Mesenchymal stem cell (in vitro differentiated cells and primary cell): ENCODE data around the gene LYPD3.
A peak's percentile ranks its signal among the peaks of the same experiment; 100 is the strongest.

Experiments
- DNase-seq: peaks from one replicate; pipeline ENCODE4 v3.0.0-alpha.2; 2013
- H2AFZ ChIP-seq: one replicate; pipeline ENCODE4 v1.6.1; 2013; ENCODE audit warnings: low read depth, mild to moderate bottlenecking, control low read depth, inconsistent platforms, low read length, moderate library complexity
- H2AK5ac ChIP-seq: 2 replicates; pipeline ENCODE4 v1.6.1; 2013; ENCODE audit warnings: low read length, moderate library complexity, mild to moderate bottlenecking, inconsistent platforms; ENCODE audit not compliant: severe bottlenecking
- H2BK120ac ChIP-seq: one replicate; pipeline ENCODE4 v1.6.1; 2013; ENCODE audit warnings: low read depth, mild to moderate bottlenecking, inconsistent platforms, low read length, moderate library complexity
- H2BK12ac ChIP-seq, 2 experiments: one replicate each; pipeline ENCODE4 v1.6.1; 2013; ENCODE audit warnings: inconsistent platforms in 2 of 2, low read length in 2 of 2, mild to moderate bottlenecking in 2 of 2, moderate library complexity in 2 of 2, control low read depth in 1 of 2
- H2BK15ac ChIP-seq: one replicate; pipeline ENCODE4 v1.6.1; 2013; ENCODE audit warnings: mild to moderate bottlenecking, low read depth, inconsistent platforms; ENCODE audit not compliant: poor library complexity, severe bottlenecking
- H2BK5ac ChIP-seq: 2 replicates; pipeline ENCODE4 v1.6.1; 2013; ENCODE audit warnings: low read depth, mild to moderate bottlenecking, low read length, control low read depth, inconsistent platforms; ENCODE audit not compliant: poor library complexity, severe bottlenecking
- H3K14ac ChIP-seq, 2 experiments: one replicate each; pipeline ENCODE4 v1.6.1; 2013; ENCODE audit warnings: inconsistent platforms in 2 of 2, low read length in 2 of 2, control low read depth in 1 of 2, mild to moderate bottlenecking in 1 of 2, moderate library complexity in 1 of 2
- H3K18ac ChIP-seq, 2 experiments: one replicate each; pipeline ENCODE4 v1.6.1; 2013; ENCODE audit warnings: inconsistent platforms in 2 of 2, low read length in 2 of 2, control low read depth in 1 of 2, low read depth in 1 of 2, mild to moderate bottlenecking in 1 of 2
- H3K23ac ChIP-seq, 2 experiments: one replicate each; pipeline ENCODE4 v1.6.1; 2013; ENCODE audit warnings: inconsistent platforms in 2 of 2, low read length in 2 of 2, mild to moderate bottlenecking in 2 of 2, moderate library complexity in 2 of 2, control low read depth in 1 of 2
- H3K27ac ChIP-seq: 2 replicates; pipeline ENCODE4 v1.5.1; 2013; ENCODE audit warnings: mild to moderate bottlenecking, moderate library complexity, low read length, control low read depth, inconsistent platforms; ENCODE audit not compliant: poor library complexity, severe bottlenecking
- H3K27me3 ChIP-seq, 2 experiments: 2 replicates each; pipeline versions ENCODE4 v1.6.1 to v1.7.0; 2013; ENCODE audit warnings: low read length in 2 of 2, mild to moderate bottlenecking in 2 of 2, moderate library complexity in 2 of 2, control low read depth in 1 of 2, inconsistent platforms in 1 of 2; ENCODE audit not compliant: control insufficient read depth in 1 of 2, insufficient read depth in 1 of 2
- H3K36me3 ChIP-seq, 2 experiments: 2 replicates each; pipeline versions ENCODE4 v1.6.1 to v1.7.0; 2013; ENCODE audit warnings: low read length in 2 of 2, control low read depth in 1 of 2, inconsistent platforms in 1 of 2, low read depth in 1 of 2, mild to moderate bottlenecking in 1 of 2; ENCODE audit not compliant: insufficient read depth in 2 of 2, control insufficient read depth in 1 of 2
- H3K4ac ChIP-seq, 2 experiments: one replicate each; pipeline ENCODE4 v1.6.1; 2013; ENCODE audit warnings: inconsistent platforms in 2 of 2, low read length in 2 of 2, mild to moderate bottlenecking in 2 of 2, moderate library complexity in 2 of 2, control low read depth in 1 of 2, low read depth in 1 of 2
- H3K4me1 ChIP-seq: 2 replicates; pipeline ENCODE4 v1.6.1; 2013; ENCODE audit warnings: low read depth, low read length, control low read depth; ENCODE audit not compliant: control insufficient read depth, insufficient read depth
- H3K4me2 ChIP-seq: 2 replicates; pipeline ENCODE4 v1.6.1; 2013; ENCODE audit warnings: low read length, mild to moderate bottlenecking, inconsistent platforms; ENCODE audit not compliant: poor library complexity, severe bottlenecking
- H3K4me3 ChIP-seq, 2 experiments: 2 replicates each; pipeline versions ENCODE4 v1.5.1 to v1.7.0; 2013; ENCODE audit warnings: low read length in 2 of 2, mild to moderate bottlenecking in 2 of 2, control low read depth in 1 of 2, low read depth in 1 of 2; ENCODE audit not compliant: insufficient read depth in 1 of 2
- H3K79me1 ChIP-seq: replicated peaks from 2 replicates; pipeline ENCODE4 v1.6.1; 2013; ENCODE audit warnings: mild to moderate bottlenecking, control low read depth, low read length, inconsistent platforms; ENCODE audit not compliant: poor library complexity, severe bottlenecking
- H3K9ac ChIP-seq: 2 replicates; pipeline ENCODE4 v1.7.0; 2013; ENCODE audit warnings: mild to moderate bottlenecking, low read length, moderate library complexity
- H3K9me3 ChIP-seq: 2 replicates; pipeline ENCODE4 v1.7.0; 2013; ENCODE audit warnings: mild to moderate bottlenecking, low read length; ENCODE audit not compliant: control insufficient read depth
- H4K8ac ChIP-seq: one replicate; pipeline ENCODE4 v1.6.1; 2013; ENCODE audit warnings: inconsistent platforms, mild to moderate bottlenecking, low read length, moderate library complexity
- H4K91ac ChIP-seq: one replicate; pipeline ENCODE4 v1.6.1; 2013; ENCODE audit warnings: mild to moderate bottlenecking, low read length, inconsistent platforms
- WGBS: methylation state at CpG from one replicate; pipeline ENCODE4 v1.1.7; 2013; ENCODE audit warnings: mixed read lengths; 5-methylcytosine and 5-hydroxymethylcytosine counted together

Gene LYPD3

DNA sequence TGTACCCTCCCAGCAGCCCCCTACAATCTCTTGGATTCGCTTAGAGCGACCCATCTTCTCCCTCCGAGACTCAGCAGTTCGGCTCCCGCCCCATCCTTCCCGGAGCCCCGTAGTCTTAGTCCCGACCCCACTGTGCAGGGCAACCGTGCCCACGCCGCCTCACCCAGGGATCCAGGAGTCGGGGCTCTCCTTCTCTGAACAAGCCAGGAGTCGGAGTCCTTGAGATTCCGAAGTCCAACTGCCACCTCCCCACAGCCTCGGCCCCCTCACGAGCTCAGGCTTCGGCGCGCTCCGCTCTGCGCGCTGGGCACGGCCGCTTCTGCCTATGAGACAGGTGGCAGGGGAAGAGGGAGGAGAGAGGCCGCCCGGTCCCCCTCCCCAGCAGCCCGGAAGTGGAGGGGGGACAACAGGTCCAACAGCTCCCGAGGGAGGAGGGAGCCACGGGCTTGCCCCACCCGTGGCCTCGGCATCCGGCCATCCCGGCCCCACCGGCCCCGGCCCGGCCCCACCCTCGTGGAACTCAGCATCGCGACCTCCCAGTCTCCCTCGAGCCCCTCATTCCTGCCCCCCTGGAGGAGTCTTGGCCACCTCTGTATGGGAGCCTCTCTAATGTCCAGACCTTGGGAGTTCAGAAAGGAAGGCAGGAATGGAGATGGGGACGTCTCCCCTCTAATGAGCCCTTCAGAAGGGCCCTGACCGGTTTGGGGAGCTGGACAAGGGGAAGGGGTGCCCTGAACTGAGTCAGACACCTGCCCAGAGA, 39.2 kb upstream of the LYPD3 start, which contains the start of gene PHLDB3:
TSS of gene PHLDB3 (minus strand) at position 321 of the 760 bp plus-strand sequence. CDS start 628 bp downstream, outside the sequence.
- Histone ChIP-seq H3K9me3 (no peaks in the 10 kb centered on the region), H3K36me3 (peaks cover 13 to 21% of the 10 kb centered on the region in 2 experiments), H3K79me1 (peaks cover 8% of the 10 kb centered on the region), H3K18ac (peak within 1 kb of the TSS; percentile 80 to 84), H3K14ac (peak within 1 kb of the TSS in 1 of 2 experiments; percentile 89), H4K8ac (peak within 1 kb of the TSS; percentile 66), H3K4me1 (peaks cover 12% of the 10 kb centered on the region), H2BK12ac (peak within 1 kb of the TSS in 1 of 2 experiments; percentile 82), H2BK5ac (no peak within 1 kb of the TSS), H3K9ac (peak within 1 kb of the TSS; percentile 91), H3K4ac (peak within 1 kb of the TSS in 1 of 2 experiments; percentile 13), H4K91ac (peak within 1 kb of the TSS; percentile 82), H3K4me2 (peak within 1 kb of the TSS; percentile 98), H3K27me3 (no peaks in the 10 kb centered on the region), H3K27ac (peak within 1 kb of the TSS; percentile 36), H2BK120ac (no peak within 1 kb of the TSS), H2AFZ (peak within 1 kb of the TSS; percentile 79), H2AK5ac (peak within 1 kb of the TSS; percentile 53), H2BK15ac (peak within 1 kb of the TSS; percentile 70), H3K23ac (no peak within 1 kb of the TSS), H3K4me3 (peak within 1 kb of the TSS; percentile 71 to 96)
- WGBS = 3% methylated on average over 23 of the region's 42 CpGs
- no peak for DNase-seq

DNA sequence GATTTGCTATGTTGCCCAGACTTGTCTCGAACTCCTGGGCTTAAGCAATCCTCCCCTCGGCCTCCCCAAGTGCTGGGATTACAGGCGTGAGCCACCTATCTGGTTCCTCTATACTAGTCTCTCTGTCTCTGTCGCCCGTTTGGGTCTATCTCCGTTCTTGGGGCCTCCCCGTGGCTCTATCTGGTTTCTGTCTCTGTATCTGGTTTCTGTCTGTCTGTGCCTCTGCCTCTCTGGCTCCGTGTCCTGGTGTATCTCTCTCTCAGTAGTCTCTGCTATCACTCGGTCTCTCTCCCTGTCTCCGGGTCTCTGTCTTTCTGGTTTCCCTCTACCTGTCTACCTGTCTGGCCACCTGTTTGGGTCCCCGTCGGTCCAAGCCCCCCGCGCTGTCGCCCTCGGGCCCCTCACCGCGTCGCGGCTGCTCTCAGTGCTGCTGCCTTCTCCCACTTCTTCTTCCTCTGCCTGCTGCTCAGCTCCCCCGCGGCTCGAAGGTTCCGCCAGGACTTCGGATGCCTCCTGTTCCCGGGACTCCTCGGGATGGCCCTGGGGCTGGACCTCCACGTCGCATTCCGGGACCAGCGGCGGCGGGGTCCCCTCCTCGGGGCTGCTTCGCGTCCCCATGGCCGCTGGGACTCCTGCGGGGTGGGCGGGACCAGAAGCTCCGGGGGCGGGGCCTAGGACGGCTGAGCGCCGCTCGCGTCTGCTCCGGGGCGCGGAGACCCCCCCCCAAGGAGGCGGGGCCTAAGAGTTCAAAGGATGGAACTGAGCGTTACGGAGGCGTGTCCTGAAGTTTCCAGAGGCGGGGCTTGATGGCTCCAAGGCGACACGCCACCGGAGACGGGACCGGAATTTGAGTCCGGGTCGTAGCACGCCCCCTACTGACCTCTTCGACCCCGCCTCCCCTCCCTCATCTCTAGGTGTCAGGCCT, 38.4 kb upstream of the LYPD3 start:
- no peak overlapping the region for H2BK5ac ChIP-seq
- peak overlapping the region; percentile 82 for H4K91ac ChIP-seq
- peak overlapping the region; percentile 71 to 96 for H3K4me3 ChIP-seq
- peaks cover 12% of the 10 kb centered on the region for H3K4me1 ChIP-seq
- peak overlapping the region; percentile 36 for H3K27ac ChIP-seq
- H2AFZ ChIP-seq = peak overlapping the region; percentile 79
- peaks cover 8% of the 10 kb centered on the region for H3K79me1 ChIP-seq
- no peak overlapping the region for H2BK120ac ChIP-seq
- H3K9me3 ChIP-seq = no peaks in the 10 kb centered on the region
- H3K36me3 ChIP-seq = peaks cover 10 to 25% of the 10 kb centered on the region in 2 experiments
- H2BK12ac ChIP-seq = peak overlapping the region in 1 of 2 experiments; percentile 82
- peak; percentile 93 for DNase-seq
- no peak overlapping the region for H3K23ac ChIP-seq
- 2% methylated on average over 62 of the region's 64 CpGs for WGBS
- H3K18ac ChIP-seq = peak overlapping the region; percentile 80 to 84
- H2AK5ac ChIP-seq = no peak overlapping the region
- H4K8ac ChIP-seq = peak overlapping the region; percentile 66
- peak overlapping the region in 1 of 2 experiments; percentile 13 for H3K4ac ChIP-seq
- H2BK15ac ChIP-seq = peak overlapping the region; percentile 70
- peak overlapping the region; percentile 98 for H3K4me2 ChIP-seq
- peak overlapping the region in 1 of 2 experiments; percentile 89 for H3K14ac ChIP-seq
- no peaks in the 10 kb centered on the region for H3K27me3 ChIP-seq
- H3K9ac ChIP-seq = peak overlapping the region; percentile 91

DNA sequence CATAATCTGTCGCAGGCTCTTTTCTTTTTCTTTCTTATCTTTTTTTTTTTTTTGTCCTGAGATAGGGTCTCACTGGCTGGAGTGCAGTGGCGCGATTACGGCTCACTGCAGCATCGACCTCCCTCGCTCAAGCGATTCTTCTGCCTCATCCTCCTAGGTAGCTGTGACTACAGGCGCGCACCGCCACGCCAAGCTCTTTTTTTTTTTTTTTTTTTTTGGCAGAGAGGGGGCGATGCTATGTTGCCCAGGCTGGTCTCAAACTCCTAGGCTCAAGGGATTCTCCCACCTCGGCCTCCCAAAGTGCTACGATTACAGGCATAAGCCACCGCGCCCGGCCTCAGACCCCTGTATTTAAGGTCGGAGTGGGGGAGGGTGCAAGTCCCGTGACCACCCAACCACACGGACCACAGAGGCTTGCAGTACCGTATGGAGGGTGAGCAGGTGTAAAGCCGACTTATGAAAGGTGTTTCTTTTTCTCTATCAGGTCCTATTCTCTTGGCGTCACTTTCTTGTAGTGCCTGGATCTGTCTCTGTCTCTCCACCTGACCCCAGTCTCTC, 37.1 kb upstream of the LYPD3 start:
- H3K4ac ChIP-seq = no peak overlapping the region
- WGBS = 89% methylated on average over 22 of the region's 23 CpGs
- H3K9ac ChIP-seq = peak overlapping the region; percentile 91
- no peaks in the 10 kb centered on the region for H3K9me3 ChIP-seq
- no peak overlapping the region for H2BK5ac ChIP-seq
- no peak overlapping the region for H3K18ac ChIP-seq
- no peak overlapping the region for H2AK5ac ChIP-seq
- H2BK15ac ChIP-seq = no peak overlapping the region
- no peak for DNase-seq
- no peak overlapping the region for H3K23ac ChIP-seq
- H3K4me1 ChIP-seq = peaks cover 12% of the 10 kb centered on the region
- H3K27ac ChIP-seq = no peak overlapping the region
- H3K4me2 ChIP-seq = no peak overlapping the region
- peaks cover 8% of the 10 kb centered on the region for H3K79me1 ChIP-seq
- no peak overlapping the region for H4K91ac ChIP-seq
- H4K8ac ChIP-seq = no peak overlapping the region
- H2BK12ac ChIP-seq = peak overlapping the region in 1 of 2 experiments; percentile 64
- H3K27me3 ChIP-seq = no peaks in the 10 kb centered on the region
- H3K4me3 ChIP-seq = peak overlapping the region in 1 of 2 experiments; percentile 96
- H2BK120ac ChIP-seq = no peak overlapping the region
- H2AFZ ChIP-seq = no peak overlapping the region
- H3K36me3 ChIP-seq = peaks cover 9 to 18% of the 10 kb centered on the region in 2 experiments
- no peak overlapping the region for H3K14ac ChIP-seq
